Naive thymus-derived CD4-positive, alpha-beta T cell (primary cell): Measurements from ENCODE around the gene PRPF31. TPM values are rescaled to one million over a fixed set of nuclear protein-coding genes. Genes with fewer than 3 reads are reported as not detected.

Experiments
- ATAC-seq: fragments of 150-1000 bp; cut with Tn5 transposase; 2 replicates; pipeline ENCODE4 v1.10.0; 2021; ENCODE audit warnings: mild to moderate bottlenecking, moderate library complexity
- CTCF ChIA-PET: fragments of 350-600 bp; sonication (Branson Sonifier 250); formaldehyde crosslinking; loops from one replicate; lab custom pipeline; 2021; ENCODE audit warnings: antibody characterized with exemption; lab: Charles Lee
- POLR2A ChIA-PET: fragments of 350-600 bp; sonication (Branson Sonifier 250); formaldehyde crosslinking; loops from one replicate; lab custom pipeline; 2021; ENCODE audit warnings: antibody characterized with exemption, inconsistent platforms; lab: Charles Lee
- DNase-seq, 9 donors: peaks; one replicate each; pipeline versions ENCODE4 v3.0.0 to v3.0.0-alpha.2; 2020 to 2022; ENCODE audit warnings: mixed read lengths in 1 of 9
- H3K27ac ChIP-seq: one replicate; pipeline ENCODE4 v1.7.0; 2013; ENCODE audit warnings: mild to moderate bottlenecking, low read depth, low read length, moderate library complexity
- H3K27me3 ChIP-seq, 2 donors: one replicate each; pipeline ENCODE4 v1.7.0; 2013; ENCODE audit warnings: low read length in 2 of 2, mild to moderate bottlenecking in 2 of 2, moderate library complexity in 2 of 2; ENCODE audit not compliant: control insufficient read depth in 2 of 2, insufficient read depth in 2 of 2
- H3K36me3 ChIP-seq, 3 experiments: 1 replicate in 2 of 3; 2 replicates in 1 of 3; pipeline ENCODE4 v1.7.0; 2013; ENCODE audit warnings: low read length in 3 of 3, mild to moderate bottlenecking in 3 of 3, moderate library complexity in 1 of 3; ENCODE audit not compliant: insufficient read depth in 3 of 3, control insufficient read depth in 2 of 3
- H3K4me1 ChIP-seq, 2 donors: one replicate each; pipeline ENCODE4 v1.7.0; 2013; ENCODE audit warnings: low read length in 2 of 2, mild to moderate bottlenecking in 2 of 2, moderate library complexity in 1 of 2; ENCODE audit not compliant: control insufficient read depth in 2 of 2, insufficient read depth in 2 of 2
- H3K4me3 ChIP-seq: 2 replicates; pipeline ENCODE4 v1.7.0; 2013; ENCODE audit warnings: mild to moderate bottlenecking, low read length
- H3K9me3 ChIP-seq, 3 experiments: 1 replicate in 2 of 3; 2 replicates in 1 of 3; pipeline ENCODE4 v1.7.0; 2013; ENCODE audit warnings: low read length in 3 of 3; ENCODE audit not compliant: control insufficient read depth in 2 of 3
- H3K27ac Mint-ChIP-seq, 9 donors: one replicate each; pipeline ENCODE4 v1.8.0; 2020 to 2022; ENCODE audit warnings: mixed read lengths in 9 of 9, mild to moderate bottlenecking in 8 of 9, moderate library complexity in 5 of 9, inconsistent platforms in 2 of 9
- H3K27me3 Mint-ChIP-seq, 5 donors: one replicate each; pipeline ENCODE4 v1.8.0; 2021 to 2022; ENCODE audit warnings: mixed read lengths in 5 of 5, mild to moderate bottlenecking in 1 of 5
- H3K36me3 Mint-ChIP-seq, 5 donors: one replicate each; pipeline ENCODE4 v1.8.0; 2020 to 2022; ENCODE audit warnings: mixed read lengths in 5 of 5, mild to moderate bottlenecking in 3 of 5, inconsistent platforms in 1 of 5
- H3K4me1 Mint-ChIP-seq, 7 donors: one replicate each; pipeline ENCODE4 v1.8.0; 2020 to 2022; ENCODE audit warnings: mixed read lengths in 7 of 7, mild to moderate bottlenecking in 3 of 7, inconsistent platforms in 1 of 7
- H3K4me3 Mint-ChIP-seq, 10 donors: one replicate each; pipeline ENCODE4 v1.8.0; 2020 to 2022; ENCODE audit warnings: mild to moderate bottlenecking in 10 of 10, mixed read lengths in 10 of 10, moderate library complexity in 6 of 10, inconsistent platforms in 2 of 10
- H3K9me3 Mint-ChIP-seq, 11 donors: one replicate each; pipeline ENCODE4 v1.8.0; 2020 to 2022; ENCODE audit warnings: mixed read lengths in 11 of 11, mild to moderate bottlenecking in 4 of 11, inconsistent platforms in 1 of 11, moderate library complexity in 1 of 11
- intact Hi-C, 2 donors: fragments of 100-400 bp; cut with micrococcal nuclease; formaldehyde crosslinking; loops; one replicate each; pipeline ENCODE4 v1.15.1; 2023
- polyA plus RNA-seq, 2 donors: library from polyadenylated mRNA; unstranded; fragments of 300-500 nt; fragmentation: Illumina TruSeq; gene quantifications; one replicate each; pipeline ENCODE4 v1.2.3, GENCODE V29; 2021
- total RNA-seq, 6 experiments: library from RNA in 5 of 6; stranded (reverse) in 5 of 6; gene quantifications; 1 replicate in 5 of 6; 2 replicates in 1 of 6; pipeline ENCODE4 v1.2.3 and lab custom pipeline; 2021 to 2026

The PRPF31 gene
- total and polyA plus RNA-seq, 7 experiments from 2014 or later = 51.8 to 87.4 (median 74.8) TPM

- H3K27me3 ChIP-seq = no peaks in the 10 kb centered on the region
- peaks cover 0 to 17% (median 5%) of the 10 kb centered on the region in 5 donors for H3K36me3 Mint-ChIP-seq
- H3K4me1 ChIP-seq = no peaks in the 10 kb centered on the region
- peaks cover 0 to 7% (median 0%) of the 10 kb centered on the region in 7 donors for H3K4me1 Mint-ChIP-seq
- POLR2A ChIA-PET = no interaction called here
- no peak overlapping the region for H3K4me3 ChIP-seq
- DNase-seq = peak in 5 of 9 donors; percentile 34 to 48 (median 46)
- no peaks in the 10 kb centered on the region for H3K9me3 ChIP-seq
- ATAC-seq = peak; percentile 93
- no peak overlapping the region for H3K4me3 Mint-ChIP-seq
- H3K27me3 Mint-ChIP-seq = no peaks in the 10 kb centered on the region
- intact Hi-C loops = loop anchor here (1.0 kb wide), 1 partner anchor 11 kb away; the partner anchor contains the start of gene MBOAT7 (in 2 of the 2)
- peaks cover 0 to 18% (median 2%) of the 10 kb centered on the region in 3 experiments for H3K36me3 ChIP-seq
- H3K9me3 Mint-ChIP-seq = no peaks in the 10 kb centered on the region
- peak overlapping the region in 1 of 9 donors; percentile 49 for H3K27ac Mint-ChIP-seq
- H3K27ac ChIP-seq = no peak overlapping the region
- CTCF ChIA-PET = interaction anchor here (0.6 kb wide), 1 partner anchor 9 kb away, joined by 3 read pairs; no protein-coding TSS in a partner anchor
Measured at GRCh38 chr19:54178581-54179261, 63.2 kb downstream of the PRPF31 start.

DNA sequence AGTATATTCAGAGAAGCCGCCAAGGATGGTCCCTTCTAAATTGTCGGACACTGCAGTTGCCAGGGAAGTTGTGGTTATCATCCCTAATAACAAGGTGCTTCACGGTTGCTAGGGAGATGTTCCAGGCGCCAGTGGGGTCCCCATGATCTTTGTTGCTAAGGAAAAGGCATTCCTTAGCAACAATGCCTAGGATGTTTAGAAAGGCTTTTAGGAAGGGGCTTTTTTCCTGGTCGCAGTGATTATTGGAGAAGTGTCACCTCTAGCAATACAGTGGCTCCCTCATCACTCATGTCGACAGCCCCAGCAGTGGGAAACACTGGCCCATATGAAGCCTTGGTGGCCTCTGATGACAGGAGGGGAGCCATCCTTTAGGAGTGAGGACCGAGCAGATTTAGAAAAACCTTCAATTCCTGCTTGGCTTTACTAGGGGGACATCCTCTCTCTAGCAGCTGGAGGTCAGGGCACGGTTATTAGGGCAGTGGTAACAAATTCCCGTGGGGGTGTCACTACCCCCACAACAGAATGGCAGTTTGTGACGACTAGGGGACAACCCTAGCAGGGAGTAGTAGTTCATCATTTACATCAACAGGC, 63.8 kb downstream of the PRPF31 start:
- ChIA-PET CTCF (interaction anchor here (0.6 kb wide), 1 partner anchor 9 kb away, joined by 3 read pairs; no protein-coding TSS in a partner anchor), POLR2A (no interaction called here)
- ATAC-seq = no peak

GRCh38 chr19:54179921-54180461, 64.4 kb downstream of the PRPF31 start:
- no peak overlapping the region for H3K27ac Mint-ChIP-seq
- no peaks in the 10 kb centered on the region for H3K27me3 Mint-ChIP-seq
- DNase-seq (no peak), ATAC-seq (peak; percentile 64)
- Histone ChIP-seq H3K36me3 (peaks cover 0 to 18% (median 2%) of the 10 kb centered on the region in 3 experiments), H3K4me1 (no peaks in the 10 kb centered on the region), H3K9me3 (no peaks in the 10 kb centered on the region), H3K27ac (no peak overlapping the region), H3K27me3 (no peaks in the 10 kb centered on the region), H3K4me3 (no peak overlapping the region)
- peaks cover 0 to 17% (median 5%) of the 10 kb centered on the region in 5 donors for H3K36me3 Mint-ChIP-seq
- intact Hi-C loops = no loop called here
- ChIA-PET POLR2A (no interaction called here), CTCF (no interaction called here)
- H3K4me3 Mint-ChIP-seq = no peak overlapping the region
- H3K4me1 Mint-ChIP-seq = peaks cover 0 to 2% (median 0%) of the 10 kb centered on the region in 7 donors
- no peaks in the 10 kb centered on the region for H3K9me3 Mint-ChIP-seq

More for the DNA sequence above, 63.8 kb downstream of the PRPF31 start:
- no peak for DNase-seq
- Mint-ChIP-seq H3K27me3 (no peaks in the 10 kb centered on the region), H3K36me3 (peaks cover 0 to 17% (median 5%) of the 10 kb centered on the region in 5 donors), H3K4me1 (peaks cover 0 to 7% (median 0%) of the 10 kb centered on the region in 7 donors), H3K9me3 (no peaks in the 10 kb centered on the region), H3K27ac (peak overlapping the region in 1 of 9 donors; percentile 49), H3K4me3 (no peak overlapping the region)
- Histone ChIP-seq H3K9me3 (no peaks in the 10 kb centered on the region), H3K4me3 (no peak overlapping the region), H3K27me3 (no peaks in the 10 kb centered on the region), H3K36me3 (peaks cover 0 to 18% (median 2%) of the 10 kb centered on the region in 3 experiments), H3K4me1 (no peaks in the 10 kb centered on the region), H3K27ac (no peak overlapping the region)
- intact Hi-C loops = no loop called here

GRCh38 chr19:54180691-54181091, 65.1 kb downstream of the PRPF31 start:
- DNase-seq = no peak
- H3K27me3 Mint-ChIP-seq = no peaks in the 10 kb centered on the region
- intact Hi-C loops = no loop called here
- Histone ChIP-seq H3K36me3 (peaks cover 0 to 18% (median 2%) of the 10 kb centered on the region in 3 experiments), H3K4me3 (no peak overlapping the region), H3K27ac (no peak overlapping the region), H3K9me3 (no peaks in the 10 kb centered on the region), H3K4me1 (no peaks in the 10 kb centered on the region), H3K27me3 (no peaks in the 10 kb centered on the region)
- ChIA-PET CTCF (no interaction called here), POLR2A (no interaction called here)
- H3K9me3 Mint-ChIP-seq = no peaks in the 10 kb centered on the region
- H3K27ac Mint-ChIP-seq = no peak overlapping the region
- H3K36me3 Mint-ChIP-seq = peaks cover 0 to 21% (median 5%) of the 10 kb centered on the region in 5 donors
- H3K4me3 Mint-ChIP-seq = no peak overlapping the region
- H3K4me1 Mint-ChIP-seq = peaks cover 0 to 3% (median 0%) of the 10 kb centered on the region in 7 donors
- no peak for ATAC-seq

Other genes starting within 250 kb of the PRPF31 start
- 100 to 1,000 TPM in 3 of 5 experiments, 10 to 100 TPM in 2; 51.5 to 524 (median 116) TPM for gene MYADM, start 247.9 kb upstream of the PRPF31 start, total RNA-seq
- gene MYADM, start 247.9 kb upstream of the PRPF31 start, polyA plus RNA-seq = 10 to 100 TPM; 60.6 to 61.3 TPM
- 1 to 10 TPM in 2 of 5 experiments, not detected in 3; 1.6 to 2.4 TPM for gene PRKCG, start 233.6 kb upstream of the PRPF31 start, total RNA-seq
- under 1 TPM in 1 of 2 donors, not detected in 1; 0.05 TPM for gene PRKCG, start 233.6 kb upstream of the PRPF31 start, polyA plus RNA-seq
- not detected for gene CACNG7, start 206.5 kb upstream of the PRPF31 start, total RNA-seq
- gene CACNG7, start 206.5 kb upstream of the PRPF31 start, polyA plus RNA-seq = not detected
- under 1 TPM in 2 of 5 experiments, not detected in 3; 0.24 to 0.34 TPM for gene CACNG8, start 152.8 kb upstream of the PRPF31 start, total RNA-seq
- gene CACNG8, start 152.8 kb upstream of the PRPF31 start, polyA plus RNA-seq = not detected
- gene CACNG6, start 124.1 kb upstream of the PRPF31 start, total RNA-seq = 1 to 10 TPM in 1 of 5 experiments, under 1 TPM in 1, not detected in 3; 0.42 to 1.9 TPM
- gene CACNG6, start 124.1 kb upstream of the PRPF31 start, polyA plus RNA-seq = not detected
- gene VSTM1, start 51.9 kb upstream of the PRPF31 start, total RNA-seq = 1 to 10 TPM in 2 of 5 experiments, not detected in 3; 1.7 to 2.1 TPM
- not detected for gene VSTM1, start 51.9 kb upstream of the PRPF31 start, polyA plus RNA-seq
- not detected for gene TARM1, start 34.4 kb upstream of the PRPF31 start, total RNA-seq
- gene TARM1, start 34.4 kb upstream of the PRPF31 start, polyA plus RNA-seq = not detected
- 10 to 100 TPM in 1 of 5 experiments, 1 to 10 TPM in 1, under 1 TPM in 3; 0.19 to 44.6 (median 0.51) TPM for gene OSCAR, start 15.0 kb upstream of the PRPF31 start, total RNA-seq
- under 1 TPM in 1 of 2 donors, not detected in 1; 0.13 TPM for gene OSCAR, start 15.0 kb upstream of the PRPF31 start, polyA plus RNA-seq
- gene NDUFA3, start 12.9 kb upstream of the PRPF31 start, total RNA-seq = 100 to 1,000 TPM in 3 of 5 experiments, 10 to 100 TPM in 2; 64.4 to 127 (median 117) TPM
- gene NDUFA3, start 12.9 kb upstream of the PRPF31 start, polyA plus RNA-seq = 100 to 1,000 TPM; 333 to 490 TPM
- 10 to 100 TPM; 13.4 to 46.5 (median 14.6) TPM for gene TFPT, start 97 bp upstream of the PRPF31 start, total RNA-seq
- 10 to 100 TPM; 15.2 to 21.6 TPM for gene TFPT, start 97 bp upstream of the PRPF31 start, polyA plus RNA-seq
- gene CNOT3, start 22.0 kb downstream of the PRPF31 start, total RNA-seq = 10 to 100 TPM; 38.0 to 84.6 (median 63.9) TPM
- gene CNOT3, start 22.0 kb downstream of the PRPF31 start, polyA plus RNA-seq = 10 to 100 TPM; 10.1 to 13.1 TPM
- 10 to 100 TPM in 3 of 5 experiments, 1 to 10 TPM in 2; 7.1 to 20.4 (median 11.8) TPM for gene LENG1, start 44.0 kb downstream of the PRPF31 start, total RNA-seq
- gene LENG1, start 44.0 kb downstream of the PRPF31 start, polyA plus RNA-seq = 10 to 100 TPM; 11.9 to 13.5 TPM
- gene TMC4, start 57.4 kb downstream of the PRPF31 start, total RNA-seq = 1 to 10 TPM in 3 of 5 experiments, not detected in 2; 1.0 to 5.9 (median 1.2) TPM
- under 1 TPM in 1 of 2 donors, not detected in 1; 0.20 TPM for gene TMC4, start 57.4 kb downstream of the PRPF31 start, polyA plus RNA-seq
- gene MBOAT7, start 73.8 kb downstream of the PRPF31 start, total RNA-seq = 10 to 100 TPM; 25.8 to 79.4 (median 43.0) TPM
- gene MBOAT7, start 73.8 kb downstream of the PRPF31 start, polyA plus RNA-seq = 10 to 100 TPM; 11.3 to 18.9 TPM
- 10 to 100 TPM in 4 of 5 experiments, 1 to 10 TPM in 1; 9.5 to 24.2 (median 17.8) TPM for gene TSEN34, start 75.6 kb downstream of the PRPF31 start, total RNA-seq
- 10 to 100 TPM; 29.5 to 48.7 TPM for gene TSEN34, start 75.6 kb downstream of the PRPF31 start, polyA plus RNA-seq
- gene RPS9, start 85.1 kb downstream of the PRPF31 start, total RNA-seq = 1,000 to 10,000 TPM; 1,217 to 2,149 (median 1,306) TPM
- gene RPS9, start 85.1 kb downstream of the PRPF31 start, polyA plus RNA-seq = 1,000 to 10,000 TPM; 1,192 to 1,308 TPM
- gene LILRB3, start 107.3 kb downstream of the PRPF31 start, total RNA-seq = 10 to 100 TPM in 1 of 5 experiments, 1 to 10 TPM in 4; 1.9 to 76.4 (median 2.1) TPM
- under 1 TPM in 1 of 2 donors, not detected in 1; 0.40 TPM for gene LILRB3, start 107.3 kb downstream of the PRPF31 start, polyA plus RNA-seq
- 10 to 100 TPM in 1 of 5 experiments, 1 to 10 TPM in 1, under 1 TPM in 3; 0.24 to 27.0 (median 0.97) TPM for gene LILRA6, start 127.0 kb downstream of the PRPF31 start, total RNA-seq
- under 1 TPM; 0.12 to 0.36 TPM for gene LILRA6, start 127.0 kb downstream of the PRPF31 start, polyA plus RNA-seq
- gene LILRB5, start 141.5 kb downstream of the PRPF31 start, total RNA-seq = 1 to 10 TPM in 3 of 5 experiments, under 1 TPM in 1, not detected in 1; 0.08 to 1.8 (median 1.2) TPM
- not detected for gene LILRB5, start 141.5 kb downstream of the PRPF31 start, polyA plus RNA-seq
- 100 to 1,000 TPM in 1 of 5 experiments, 10 to 100 TPM in 1, 1 to 10 TPM in 2, not detected in 1; 1.5 to 131 (median 6.0) TPM for gene LILRB2, start 165.4 kb downstream of the PRPF31 start, total RNA-seq
- under 1 TPM in 1 of 2 donors, not detected in 1; 0.12 TPM for gene LILRB2, start 165.4 kb downstream of the PRPF31 start, polyA plus RNA-seq
- gene LILRA5, start 197.4 kb downstream of the PRPF31 start, total RNA-seq = 10 to 100 TPM in 1 of 5 experiments, 1 to 10 TPM in 1, under 1 TPM in 2, not detected in 1; 0.32 to 82.1 (median 5.1) TPM
- gene LILRA5, start 197.4 kb downstream of the PRPF31 start, polyA plus RNA-seq = under 1 TPM in 1 of 2 donors, not detected in 1; 0.34 TPM
- 1 to 10 TPM in 2 of 5 experiments, not detected in 3; 3.5 to 8.9 TPM for gene LILRA4, start 223.4 kb downstream of the PRPF31 start, total RNA-seq
- not detected for gene LILRA4, start 223.4 kb downstream of the PRPF31 start, polyA plus RNA-seq
- 10 to 100 TPM; 47.0 to 92.3 (median 82.3) TPM for gene LAIR1, start 249.2 kb downstream of the PRPF31 start, total RNA-seq
- 10 to 100 TPM; 48.6 to 98.1 TPM for gene LAIR1, start 249.2 kb downstream of the PRPF31 start, polyA plus RNA-seq